ENCODE data around the gene SLC37A3. TPM values are rescaled to one million over a fixed set of nuclear protein-coding genes. Genes with fewer than 3 reads are reported as not detected.

SLC37A3 gene
- total RNA-seq, 1 donor from 2014 or later, result 76.7 TPM

GRCh38 chr7:140289804-140290203, 108.5 kb downstream of the SLC37A3 start:
- Mint-ChIP-seq H3K36me3 (ENCODE audit: low read depth, unreplicated experiment) (no peaks in the 10 kb centered on the region), H3K4me1 (ENCODE audit: unreplicated experiment) (peaks cover 4% of the 10 kb centered on the region), H3K27ac (ENCODE audit: unreplicated experiment) (no peak overlapping the region), H3K27me3 (ENCODE audit: unreplicated experiment) (no peaks in the 10 kb centered on the region), H3K9me3 (ENCODE audit: unreplicated experiment) (no peaks in the 10 kb centered on the region), H3K4me3 (ENCODE audit: unreplicated experiment) (no peak overlapping the region)
- no peak for DNase-seq (ENCODE audit: low spot score)
- TF ChIP-seq CTCF (IDR thresholded peaks at IDR 0.05; ENCODE audit: unreplicated experiment), result no peak

- TF ChIP-seq CTCF (IDR thresholded peaks at IDR 0.05; ENCODE audit: unreplicated experiment), result no peak
- H3K4me3 Mint-ChIP-seq (ENCODE audit: unreplicated experiment), result no peak overlapping the region
- DNase-seq (ENCODE audit: low spot score), result no peak
- H3K36me3 Mint-ChIP-seq (ENCODE audit: low read depth, unreplicated experiment), result no peaks in the 10 kb centered on the region
- H3K27me3 Mint-ChIP-seq (ENCODE audit: unreplicated experiment), result no peaks in the 10 kb centered on the region
- H3K9me3 Mint-ChIP-seq (ENCODE audit: unreplicated experiment), result no peaks in the 10 kb centered on the region
- no peak overlapping the region for H3K27ac Mint-ChIP-seq (ENCODE audit: unreplicated experiment)
- peaks cover 4% of the 10 kb centered on the region for H3K4me1 Mint-ChIP-seq (ENCODE audit: unreplicated experiment)
Observed at GRCh38 chr7:140287988-140288387, 110.3 kb downstream of the SLC37A3 start.

GRCh38 chr7:140285938-140286337, 112.4 kb downstream of the SLC37A3 start:
- H3K4me3 Mint-ChIP-seq (ENCODE audit: unreplicated experiment), result no peak overlapping the region
- H3K27me3 Mint-ChIP-seq (ENCODE audit: unreplicated experiment), result no peaks in the 10 kb centered on the region
- H3K9me3 Mint-ChIP-seq (ENCODE audit: unreplicated experiment), result no peaks in the 10 kb centered on the region
- DNase-seq (ENCODE audit: low spot score), result no peak
- H3K36me3 Mint-ChIP-seq (ENCODE audit: low read depth, unreplicated experiment), result no peaks in the 10 kb centered on the region
- TF ChIP-seq CTCF (IDR thresholded peaks at IDR 0.05; ENCODE audit: unreplicated experiment), result no peak
- H3K4me1 Mint-ChIP-seq (ENCODE audit: unreplicated experiment), result no peaks in the 10 kb centered on the region
- no peak overlapping the region for H3K27ac Mint-ChIP-seq (ENCODE audit: unreplicated experiment)

- Mint-ChIP-seq H3K4me1 (ENCODE audit: unreplicated experiment) (no peaks in the 10 kb centered on the region), H3K27ac (ENCODE audit: unreplicated experiment) (no peak overlapping the region), H3K27me3 (ENCODE audit: unreplicated experiment) (peaks cover 1% of the 10 kb centered on the region), H3K9me3 (ENCODE audit: unreplicated experiment) (no peaks in the 10 kb centered on the region), H3K36me3 (ENCODE audit: low read depth, unreplicated experiment) (no peaks in the 10 kb centered on the region), H3K4me3 (ENCODE audit: unreplicated experiment) (no peak overlapping the region)
- DNase-seq (ENCODE audit: low spot score), result no peak
- no peak for TF ChIP-seq CTCF (IDR thresholded peaks at IDR 0.05; ENCODE audit: unreplicated experiment)
Observed at GRCh38 chr7:140284062-140284461, 114.3 kb downstream of the SLC37A3 start.

Other genes starting within 250 kb of the SLC37A3 start
- gene KDM7A, start 221.5 kb downstream of the SLC37A3 start, total RNA-seq (ENCODE audit: unreplicated experiment), result 14.8 TPM
- gene RAB19, start 5.5 kb upstream of the SLC37A3 start, total RNA-seq (ENCODE audit: unreplicated experiment), result 5.1 TPM
- 79.9 TPM for gene MKRN1, start 81.0 kb upstream of the SLC37A3 start, total RNA-seq (ENCODE audit: unreplicated experiment)
- 41.0 TPM for gene DENND2A, start 242.3 kb upstream of the SLC37A3 start, total RNA-seq (ENCODE audit: unreplicated experiment)

All from endothelial cell (in vitro differentiated cells).